RCC 7860 (cell line): ENCODE measurements around the gene HLTF.
A peak's percentile ranks its signal among the peaks of the same experiment; 100 is the strongest.
"Not testable (repeated sequence)": the region's sequence is repeated elsewhere in the genome, so short reads cannot be mapped to it uniquely, and the experiment has no call there.

Experiments
- DNase-seq: peaks from one replicate; pipeline ENCODE4 v3.0.0-alpha.2; 2015; ENCODE audit warnings: low spot score
- FAIRE-seq: peaks from 2 replicates; lab custom pipeline; 2012; peaks lifted over from hg19 to GRCh38; lab: Jason Lieb, UNC

The HLTF gene

DNA sequence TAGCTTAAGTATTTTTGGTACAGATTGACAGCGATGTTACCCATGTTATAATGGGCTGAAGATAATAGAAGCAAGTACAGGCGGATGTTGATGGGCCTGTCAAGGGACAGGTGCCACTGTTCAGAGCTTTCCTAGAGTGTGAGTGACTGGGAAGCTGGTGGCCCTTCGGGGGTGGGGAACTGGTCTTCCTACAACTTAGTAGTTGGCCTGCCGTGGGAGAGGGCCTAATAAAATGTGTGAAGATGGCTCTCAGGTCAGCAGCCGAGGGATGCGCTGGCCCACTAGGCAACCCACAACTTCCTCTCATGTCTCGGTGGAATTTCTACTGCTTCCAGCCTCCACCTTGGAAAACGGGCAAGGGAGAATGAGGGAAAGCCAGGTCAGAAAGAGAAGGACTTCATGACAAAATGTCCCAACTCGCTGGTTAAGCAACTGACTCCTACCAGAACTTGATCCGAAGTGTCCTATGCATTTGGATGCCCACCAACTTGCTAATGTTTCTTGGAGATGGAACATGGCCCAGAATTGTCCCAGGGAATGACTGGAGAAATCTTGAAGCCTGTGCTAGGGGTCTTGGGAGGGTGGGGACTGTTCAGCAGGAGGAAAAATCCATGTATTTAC is 93.6 kb downstream of the HLTF start:
- FAIRE-seq (no peak), DNase-seq (no peak)

DNA sequence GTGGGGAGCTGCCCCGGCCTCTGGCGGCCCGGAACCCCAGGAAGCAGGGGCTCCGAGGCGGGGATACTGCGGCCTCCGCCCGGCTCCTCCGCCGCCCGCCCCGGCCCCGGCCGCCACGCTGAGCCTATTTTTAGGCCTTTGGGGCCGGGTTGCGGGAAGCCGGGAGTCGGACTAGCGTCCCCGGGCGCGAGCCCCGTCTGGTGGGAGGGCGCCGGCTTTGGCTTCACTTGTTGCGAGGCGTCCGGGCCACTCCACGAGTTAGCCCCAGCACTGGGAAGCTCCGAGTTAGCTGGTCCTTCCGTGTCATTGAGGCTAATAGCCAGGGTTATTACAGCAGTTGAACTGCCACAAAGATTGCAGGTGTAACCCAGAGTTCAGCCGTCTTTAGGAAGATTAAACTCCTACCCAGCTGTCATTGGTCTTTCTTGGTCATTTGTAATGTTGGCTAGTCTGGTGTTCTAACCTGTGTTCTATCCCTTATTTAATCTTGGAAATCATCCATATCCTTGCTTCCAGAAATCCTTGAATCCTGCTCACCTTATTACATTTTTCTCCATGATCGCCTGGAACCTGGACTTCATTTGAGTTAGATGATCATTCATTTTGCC is 94.2 kb downstream of the HLTF start:
- FAIRE-seq: no peak

DNA sequence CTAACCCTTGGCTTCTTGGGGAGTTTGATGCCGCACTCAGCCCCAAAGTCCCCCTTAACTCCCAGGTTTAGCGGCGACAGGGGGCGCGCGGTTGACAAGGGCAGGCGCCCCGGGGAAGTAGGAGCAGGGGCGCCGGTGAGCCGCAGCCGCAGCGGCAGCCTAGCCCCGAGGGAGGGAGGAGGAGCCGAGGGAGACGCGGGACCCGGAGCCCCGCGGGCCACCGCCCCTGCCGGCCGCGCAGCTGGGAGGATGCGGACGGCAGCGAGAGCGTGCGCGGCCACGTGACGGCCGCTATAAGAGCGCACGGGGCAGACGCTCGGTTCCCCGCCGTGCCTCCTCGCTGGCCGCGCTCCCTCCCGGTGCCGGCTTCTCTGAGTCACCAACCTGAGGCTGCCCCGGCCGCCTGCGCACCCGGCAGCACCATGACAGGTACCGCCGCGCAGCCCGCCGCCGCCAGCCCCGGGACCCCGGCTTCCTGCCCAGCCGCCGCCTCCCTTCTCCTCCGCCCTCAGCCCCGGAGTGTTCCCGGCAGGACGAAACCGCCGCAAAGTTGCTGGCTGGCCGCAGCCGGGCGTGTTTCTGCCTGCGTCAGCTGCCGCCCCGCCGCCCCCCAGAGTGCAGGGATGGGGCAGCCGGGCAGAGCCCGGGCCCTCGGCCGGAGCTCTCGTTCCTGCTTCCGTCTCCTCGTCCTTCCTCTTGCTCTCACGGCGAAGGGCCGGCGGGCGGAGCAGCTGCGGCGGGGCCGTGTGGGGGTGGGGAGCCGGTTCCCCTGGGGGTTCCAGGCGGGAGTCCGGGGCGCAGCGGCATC is 94.9 kb downstream of the HLTF start, which contains the start of gene GYG1:
Gene GYG1 (plus strand): TSS at position 322 of the 808 bp plus-strand sequence. CDS start 101 bp downstream, at position 423.
- DNase-seq: peak; percentile 70
- no peak for FAIRE-seq

More for the DNA sequence above, 94.2 kb downstream of the HLTF start:
- no peak for DNase-seq

DNA sequence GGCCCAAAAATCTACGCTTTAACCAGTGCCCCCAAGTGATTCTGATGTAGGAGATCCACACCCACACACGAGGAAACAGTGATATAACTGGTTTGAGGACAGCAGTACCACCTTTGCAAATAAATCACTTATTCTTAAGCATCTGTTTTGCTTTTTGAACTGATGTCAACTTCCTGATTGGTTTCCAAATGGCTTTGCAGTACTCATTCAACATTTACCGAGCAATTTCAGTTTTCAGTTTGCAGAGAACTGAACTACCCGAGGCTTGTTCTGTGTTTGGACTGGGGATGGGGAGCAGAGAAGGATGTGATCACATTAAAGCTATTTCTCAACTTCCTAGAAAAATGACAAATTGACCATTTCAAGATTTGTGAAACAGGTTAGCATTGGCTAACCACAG is 96.1 kb downstream of the HLTF start:
- no peak for FAIRE-seq
- no peak for DNase-seq

DNA sequence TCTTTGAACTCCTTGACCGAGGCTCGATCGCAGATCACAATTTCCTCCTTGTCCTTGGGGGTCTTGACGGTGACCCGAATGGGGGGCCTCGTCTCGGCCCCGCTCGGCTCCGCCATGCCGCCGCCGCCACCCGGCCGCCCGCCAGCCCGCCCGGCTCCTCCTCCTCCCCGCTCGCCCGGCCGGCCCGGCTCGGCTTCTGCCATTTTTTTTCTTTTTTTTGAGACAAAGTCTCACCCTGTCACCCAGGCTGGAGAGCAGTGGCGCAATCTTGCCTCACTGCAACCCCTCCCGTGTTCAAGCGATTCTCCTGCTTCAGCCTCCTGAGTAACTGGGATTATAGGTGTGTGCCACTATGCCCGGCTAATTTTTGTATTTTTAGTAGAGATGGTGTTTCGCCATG is 98.8 kb downstream of the HLTF start:
- FAIRE-seq, DNase-seq: not testable (repeated sequence)

DNA sequence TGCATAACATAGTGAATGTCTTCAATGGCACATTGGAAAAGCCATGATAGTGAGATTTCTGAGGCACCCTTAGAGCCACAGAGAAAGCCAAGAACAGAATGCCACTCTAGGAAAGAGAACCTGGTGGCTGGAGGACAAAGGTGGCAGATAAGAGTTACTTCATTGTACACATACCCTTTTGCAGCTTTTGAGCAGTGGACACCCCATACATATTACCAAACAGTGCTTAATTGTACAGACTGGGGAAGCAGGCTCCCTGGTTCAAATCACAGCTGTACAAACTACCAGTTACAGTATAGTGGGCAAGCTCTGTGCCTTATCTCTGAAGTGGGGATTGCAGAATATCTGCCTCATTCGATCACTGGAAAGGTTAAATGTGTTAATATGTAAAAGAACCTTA is 105.1 kb downstream of the HLTF start:
- DNase-seq (no peak), FAIRE-seq (no peak)
